ENCODE results near the gene CCND1. TPM values are rescaled to one million over a fixed set of nuclear protein-coding genes. Genes with fewer than 3 reads are reported as not detected.
"Not testable (repeated sequence)": the region's sequence is repeated elsewhere in the genome, so short reads cannot be mapped to it uniquely, and the experiment has no call there.

Gene CCND1
- total and polyA plus RNA-seq, 4 donors = 59.0 to 226 (median 63.5) TPM

DNA sequence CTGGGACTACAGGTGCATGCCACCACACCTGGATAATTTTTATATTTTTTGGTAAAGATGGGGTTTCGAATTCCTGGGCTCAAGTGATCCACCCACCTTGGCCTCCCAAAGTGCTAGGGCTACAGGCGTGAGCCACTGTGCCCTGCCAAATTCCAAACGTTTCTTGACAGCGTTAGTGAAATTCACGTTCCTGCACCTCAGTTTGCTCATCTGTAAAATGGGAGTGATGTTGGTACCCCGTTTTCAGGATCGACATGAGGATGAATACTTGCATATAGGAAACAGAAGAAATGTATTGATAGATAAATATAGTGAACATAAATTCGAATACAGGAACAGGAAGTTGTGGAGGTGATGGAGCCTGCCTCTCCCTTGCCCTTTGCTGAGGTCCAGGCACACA lies 44.4 kb downstream of the CCND1 start:
- no peaks in the 10 kb centered on the region for H3K9me3 ChIP-seq (ENCODE audit: control insufficient read depth, insufficient read depth, low read length)
- H3K36me3 ChIP-seq (ENCODE audit: control insufficient read depth, insufficient read depth, low read length) = no peaks in the 10 kb centered on the region
- peaks cover 3% of the 10 kb centered on the region for H3K4me1 ChIP-seq (ENCODE audit: control insufficient read depth, insufficient read depth, low read length)
- peaks cover 8% of the 10 kb centered on the region for H3K27me3 ChIP-seq (ENCODE audit: control insufficient read depth, insufficient read depth, low read length)
- H3K27ac ChIP-seq (ENCODE audit: low read depth, low read length) = no peak overlapping the region
- no peak for DNase-seq (ENCODE audit: low read depth in 4 of 6, low spot score in 6 of 6)
- WGBS (ENCODE audit: insufficient coverage) = 74% methylated on average over 7 of the region's 8 CpGs
- H3K4me3 ChIP-seq (ENCODE audit: low read depth, low read length) = no peak overlapping the region

DNA sequence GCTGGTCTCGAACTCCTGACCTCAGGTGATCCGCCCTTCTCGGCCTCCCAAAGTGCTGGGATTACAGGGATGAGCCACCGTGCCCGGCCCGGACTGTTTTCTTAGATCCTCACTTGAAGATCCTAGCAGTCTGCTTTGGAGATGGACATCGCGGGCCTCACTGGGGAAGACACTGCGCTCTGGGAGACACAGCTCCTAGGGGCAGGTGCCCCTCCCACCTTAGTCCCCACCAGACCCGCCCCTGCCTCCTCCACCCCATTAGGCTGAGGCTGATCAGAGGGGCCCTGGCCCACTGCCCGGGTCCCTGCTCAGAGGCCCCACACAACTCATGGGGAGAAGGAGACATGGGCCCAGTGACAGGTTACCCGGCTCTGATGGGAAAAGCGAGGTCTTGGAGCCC lies 45.5 kb downstream of the CCND1 start:
- peaks cover 3% of the 10 kb centered on the region for H3K4me1 ChIP-seq (ENCODE audit: control insufficient read depth, insufficient read depth, low read length)
- H3K36me3 ChIP-seq (ENCODE audit: control insufficient read depth, insufficient read depth, low read length) = no peaks in the 10 kb centered on the region
- no peak overlapping the region for H3K27ac ChIP-seq (ENCODE audit: low read depth, low read length)
- no peak for DNase-seq (ENCODE audit: low read depth in 4 of 6, low spot score in 6 of 6)
- peaks cover 8% of the 10 kb centered on the region for H3K27me3 ChIP-seq (ENCODE audit: control insufficient read depth, insufficient read depth, low read length)
- 69% methylated on average over 12 of the region's 13 CpGs for WGBS (ENCODE audit: insufficient coverage)
- H3K4me3 ChIP-seq (ENCODE audit: low read depth, low read length) = no peak overlapping the region
- H3K9me3 ChIP-seq (ENCODE audit: control insufficient read depth, insufficient read depth, low read length) = no peaks in the 10 kb centered on the region

DNA sequence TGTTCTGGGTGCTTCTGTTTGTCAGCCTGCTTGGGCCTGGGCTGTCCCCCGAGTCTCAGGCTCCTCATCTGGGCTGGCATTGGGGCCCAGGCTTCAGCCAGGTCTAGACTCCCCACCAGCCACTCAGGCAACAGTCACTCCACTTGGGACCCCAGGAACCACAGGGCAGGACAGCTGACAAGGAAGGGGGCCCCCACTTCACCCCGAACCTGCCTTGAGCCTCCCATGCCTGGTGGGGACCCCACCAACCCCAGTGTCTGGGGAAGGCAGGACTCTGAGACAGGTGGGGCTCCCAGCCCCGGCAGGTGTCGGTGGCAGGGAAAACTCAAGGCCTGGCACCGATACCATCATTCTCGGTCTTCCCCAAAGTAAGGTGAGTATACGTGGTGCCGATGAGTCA lies 45.9 kb downstream of the CCND1 start:
- 90% methylated on average over 8 of the region's 8 CpGs for WGBS (ENCODE audit: insufficient coverage)
- H3K9me3 ChIP-seq (ENCODE audit: control insufficient read depth, insufficient read depth, low read length) = no peaks in the 10 kb centered on the region

DNA sequence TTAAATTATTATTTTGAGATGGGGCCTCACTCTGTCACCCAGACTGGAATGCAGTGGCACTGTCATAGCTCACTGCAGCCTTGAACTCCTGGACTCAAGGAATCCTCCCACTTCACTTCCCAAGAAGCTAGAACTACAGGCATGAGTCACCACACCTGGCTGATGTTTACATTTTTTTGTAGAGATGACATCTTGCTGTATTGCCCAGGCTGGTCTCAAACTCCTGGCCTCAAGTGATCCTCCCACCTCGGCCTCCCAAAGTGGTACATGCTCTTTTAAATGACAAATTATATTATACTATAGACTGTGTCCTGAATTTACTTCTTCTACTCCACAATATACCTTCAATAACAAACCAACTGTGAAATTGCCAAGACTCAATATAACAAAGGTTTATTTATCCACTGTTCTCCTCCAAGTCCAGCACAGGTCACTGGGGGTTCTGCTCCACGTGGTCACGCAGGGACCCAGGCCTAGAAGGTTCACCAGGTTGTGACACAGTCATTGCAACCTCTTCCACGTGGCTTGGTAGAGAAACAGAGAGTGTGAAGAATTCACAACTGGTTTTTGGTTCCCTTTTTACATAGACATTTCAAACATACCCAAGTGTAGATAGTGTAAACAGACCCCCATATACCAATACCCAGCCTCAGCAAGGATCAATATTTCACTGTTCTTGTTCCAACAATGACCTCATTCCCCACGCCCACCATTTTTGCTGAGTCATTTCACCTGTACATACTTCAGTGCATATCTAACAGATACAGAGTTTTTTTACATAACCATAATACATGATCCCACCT lies 47.2 kb downstream of the CCND1 start:
- not testable (repeated sequence) for H3K4me1 ChIP-seq (ENCODE audit: control insufficient read depth, insufficient read depth, low read length); H3K36me3 ChIP-seq (ENCODE audit: control insufficient read depth, insufficient read depth, low read length); H3K27ac ChIP-seq (ENCODE audit: low read depth, low read length); DNase-seq (ENCODE audit: low read depth in 4 of 6, low spot score in 6 of 6); H3K4me3 ChIP-seq (ENCODE audit: low read depth, low read length); H3K27me3 ChIP-seq (ENCODE audit: control insufficient read depth, insufficient read depth, low read length); H3K9me3 ChIP-seq (ENCODE audit: control insufficient read depth, insufficient read depth, low read length)
- 71% methylated on average over 1 of the region's 5 CpGs for WGBS (ENCODE audit: insufficient coverage)

More for the DNA sequence above, 45.9 kb downstream of the CCND1 start:
- Histone ChIP-seq H3K4me3 (ENCODE audit: low read depth, low read length) (no peak overlapping the region), H3K4me1 (ENCODE audit: control insufficient read depth, insufficient read depth, low read length) (peaks cover 3% of the 10 kb centered on the region), H3K27me3 (ENCODE audit: control insufficient read depth, insufficient read depth, low read length) (peaks cover 8% of the 10 kb centered on the region), H3K27ac (ENCODE audit: low read depth, low read length) (no peak overlapping the region), H3K36me3 (ENCODE audit: control insufficient read depth, insufficient read depth, low read length) (no peaks in the 10 kb centered on the region)
- no peak for DNase-seq (ENCODE audit: low read depth in 4 of 6, low spot score in 6 of 6)

DNA sequence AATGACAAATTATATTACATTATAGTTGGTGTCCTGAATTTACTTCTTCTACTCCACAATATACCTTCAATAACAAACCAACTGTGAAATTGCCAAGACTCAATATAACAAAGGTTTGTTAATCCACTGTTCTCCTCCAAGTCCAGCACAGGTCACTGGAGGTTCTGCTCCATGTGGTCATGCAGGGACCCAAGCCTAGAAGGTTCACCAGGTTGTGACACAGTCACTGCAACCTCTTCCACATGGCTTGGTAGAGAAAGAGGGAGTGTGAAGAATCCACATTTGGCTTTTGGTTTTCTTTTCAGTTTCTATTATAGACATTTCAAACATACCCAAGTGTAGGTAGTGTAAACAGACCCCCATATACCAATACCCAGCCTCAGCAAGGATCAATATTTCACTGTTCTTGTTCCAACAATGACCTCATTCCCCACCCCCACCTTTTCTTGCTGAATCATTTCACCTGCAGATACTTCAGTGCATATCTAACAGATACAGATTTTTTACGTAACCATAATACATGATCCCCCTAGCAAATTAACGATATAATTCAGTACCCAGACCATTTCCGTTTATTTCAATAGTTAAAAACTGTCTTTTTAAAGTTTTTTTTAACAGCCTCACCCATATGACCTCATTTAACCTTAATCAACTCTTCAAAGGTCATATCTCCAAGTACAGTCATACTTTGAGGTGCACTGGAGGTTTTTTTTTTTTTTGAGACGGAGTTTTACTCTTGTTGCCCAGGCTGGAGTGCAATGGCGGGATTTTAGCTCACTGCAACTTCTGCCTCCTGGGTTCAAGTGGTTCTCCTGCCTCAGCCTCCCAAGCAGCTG lies 48.7 kb downstream of the CCND1 start:
- H3K4me3 ChIP-seq (ENCODE audit: low read depth, low read length) = no peak overlapping the region
- peaks cover 8% of the 10 kb centered on the region for H3K27me3 ChIP-seq (ENCODE audit: control insufficient read depth, insufficient read depth, low read length)
- no peak overlapping the region for H3K27ac ChIP-seq (ENCODE audit: low read depth, low read length)
- no peaks in the 10 kb centered on the region for H3K36me3 ChIP-seq (ENCODE audit: control insufficient read depth, insufficient read depth, low read length)
- WGBS (ENCODE audit: insufficient coverage) = 100% methylated on average over 1 of the region's 5 CpGs
- DNase-seq (ENCODE audit: low read depth in 4 of 6, low spot score in 6 of 6) = no peak
- peaks cover 3% of the 10 kb centered on the region for H3K4me1 ChIP-seq (ENCODE audit: control insufficient read depth, insufficient read depth, low read length)
- H3K9me3 ChIP-seq (ENCODE audit: control insufficient read depth, insufficient read depth, low read length) = peaks cover 2% of the 10 kb centered on the region

DNA sequence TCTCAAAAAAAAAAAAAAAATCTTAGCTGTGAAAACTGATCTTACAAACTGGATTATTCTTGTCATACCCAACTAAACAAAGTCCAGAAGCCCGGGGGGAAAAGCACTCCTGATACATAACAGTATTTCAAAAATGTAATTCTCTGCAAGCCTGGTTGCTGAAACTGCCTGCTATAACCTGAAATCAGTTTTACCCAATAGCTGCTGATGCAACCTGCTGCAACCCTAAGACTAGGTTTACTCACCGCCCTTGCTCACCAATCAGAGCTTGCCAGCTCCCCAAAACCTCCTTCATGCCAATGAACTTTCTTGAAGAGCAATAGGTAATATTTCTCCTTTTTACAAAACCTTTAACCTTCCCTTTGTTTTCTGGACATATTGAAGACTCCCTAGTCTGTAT lies 50.5 kb downstream of the CCND1 start:
- 100% methylated on average over 1 of the region's 2 CpGs for WGBS (ENCODE audit: insufficient coverage)

DNA sequence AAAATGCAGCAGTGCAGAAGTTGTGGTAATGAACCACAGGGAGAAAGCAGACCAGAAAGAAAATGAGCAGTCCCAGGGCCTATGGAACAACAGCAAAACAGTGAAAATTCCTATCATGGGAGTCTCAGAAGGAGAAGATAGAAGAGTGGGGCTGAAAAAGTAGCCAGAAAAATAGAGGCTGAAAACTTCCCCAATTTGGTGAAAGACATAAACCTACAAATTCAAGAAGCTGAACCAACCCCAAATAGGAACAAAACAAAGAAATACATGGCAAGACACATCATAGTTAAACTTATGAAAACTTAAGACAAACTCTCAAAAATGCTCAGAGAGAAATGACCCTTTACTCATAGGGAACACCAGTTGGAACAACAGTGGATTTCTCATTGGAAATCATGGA lies 51.5 kb downstream of the CCND1 start:
- Histone ChIP-seq H3K27ac (ENCODE audit: low read depth, low read length) (no peak overlapping the region), H3K36me3 (ENCODE audit: control insufficient read depth, insufficient read depth, low read length) (no peaks in the 10 kb centered on the region), H3K4me1 (ENCODE audit: control insufficient read depth, insufficient read depth, low read length) (no peaks in the 10 kb centered on the region), H3K27me3 (ENCODE audit: control insufficient read depth, insufficient read depth, low read length) (peaks cover 8% of the 10 kb centered on the region), H3K9me3 (ENCODE audit: control insufficient read depth, insufficient read depth, low read length) (peaks cover 2% of the 10 kb centered on the region), H3K4me3 (ENCODE audit: low read depth, low read length) (no peak overlapping the region)
- DNase-seq (ENCODE audit: low read depth in 4 of 6, low spot score in 6 of 6) = no peak

More for the DNA sequence above, 50.5 kb downstream of the CCND1 start:
- Histone ChIP-seq H3K4me3 (ENCODE audit: low read depth, low read length) (no peak overlapping the region), H3K36me3 (ENCODE audit: control insufficient read depth, insufficient read depth, low read length) (no peaks in the 10 kb centered on the region), H3K9me3 (ENCODE audit: control insufficient read depth, insufficient read depth, low read length) (peaks cover 2% of the 10 kb centered on the region), H3K27ac (ENCODE audit: low read depth, low read length) (no peak overlapping the region), H3K27me3 (ENCODE audit: control insufficient read depth, insufficient read depth, low read length) (peaks cover 4% of the 10 kb centered on the region), H3K4me1 (ENCODE audit: control insufficient read depth, insufficient read depth, low read length) (no peaks in the 10 kb centered on the region)
- DNase-seq (ENCODE audit: low read depth in 4 of 6, low spot score in 6 of 6) = no peak

DNA sequence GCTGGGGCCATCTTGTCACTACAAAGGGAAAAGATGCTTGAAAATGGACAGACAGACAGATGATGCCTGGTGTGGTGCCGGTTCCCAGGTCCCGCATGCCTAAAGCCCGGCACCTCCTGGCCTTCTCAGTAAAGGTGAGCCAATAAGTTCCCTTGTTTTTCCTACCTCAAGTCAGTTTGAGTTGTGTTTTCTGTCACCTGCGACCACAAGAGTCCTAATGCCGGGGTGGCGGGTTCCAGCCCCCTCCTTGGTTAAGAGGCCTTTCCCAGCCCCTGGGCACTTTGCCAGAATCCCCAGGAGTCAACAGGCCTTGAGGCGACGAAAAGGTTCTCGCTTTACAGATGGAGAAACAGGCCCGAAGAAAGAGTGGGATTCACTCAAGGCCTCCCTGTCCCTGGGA lies 53.8 kb downstream of the CCND1 start:
- Histone ChIP-seq H3K4me1 (ENCODE audit: control insufficient read depth, insufficient read depth, low read length) (peaks cover 5% of the 10 kb centered on the region), H3K9me3 (ENCODE audit: control insufficient read depth, insufficient read depth, low read length) (peaks cover 2% of the 10 kb centered on the region), H3K36me3 (ENCODE audit: control insufficient read depth, insufficient read depth, low read length) (no peaks in the 10 kb centered on the region), H3K27ac (ENCODE audit: low read depth, low read length) (no peak overlapping the region), H3K4me3 (ENCODE audit: low read depth, low read length) (no peak overlapping the region), H3K27me3 (ENCODE audit: control insufficient read depth, insufficient read depth, low read length) (peaks cover 19% of the 10 kb centered on the region)
- DNase-seq (ENCODE audit: low read depth in 4 of 6, low spot score in 6 of 6) = no peak
- 70% methylated on average over 10 of the region's 10 CpGs for WGBS (ENCODE audit: insufficient coverage)

DNA sequence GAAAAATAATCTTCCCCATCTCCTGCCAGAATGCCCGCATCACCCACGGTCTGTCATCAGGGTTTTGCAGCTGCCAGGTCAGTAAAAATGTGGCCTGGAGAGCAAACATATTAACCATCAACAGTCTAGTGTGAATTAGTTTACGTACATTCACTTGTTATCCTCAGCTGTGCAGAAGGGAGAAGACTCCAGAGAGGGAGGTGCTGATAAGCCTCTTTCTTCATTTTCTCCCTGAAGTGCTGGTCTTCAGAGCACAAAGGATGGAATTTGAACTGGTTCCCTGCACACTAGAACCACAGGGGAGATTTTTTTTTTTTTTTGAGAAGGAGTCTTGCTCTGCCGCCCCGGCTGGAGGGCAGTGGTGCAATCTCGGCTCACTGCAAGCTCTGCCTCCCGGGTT lies 54.6 kb downstream of the CCND1 start:
- Histone ChIP-seq H3K9me3 (ENCODE audit: control insufficient read depth, insufficient read depth, low read length) (peaks cover 2% of the 10 kb centered on the region), H3K27me3 (ENCODE audit: control insufficient read depth, insufficient read depth, low read length) (peaks cover 23% of the 10 kb centered on the region), H3K27ac (ENCODE audit: low read depth, low read length) (no peak overlapping the region), H3K36me3 (ENCODE audit: control insufficient read depth, insufficient read depth, low read length) (no peaks in the 10 kb centered on the region), H3K4me1 (ENCODE audit: control insufficient read depth, insufficient read depth, low read length) (peaks cover 8% of the 10 kb centered on the region), H3K4me3 (ENCODE audit: low read depth, low read length) (no peak overlapping the region)
- no peak for DNase-seq (ENCODE audit: low read depth in 4 of 6, low spot score in 6 of 6)
- WGBS (ENCODE audit: insufficient coverage) = no CpG with 5 or more reads among the region's 7 CpGs
